Pancreas (tissue), 10 donors: ENCODE measurements around the gene CDHR2. TPM values are rescaled to one million over a fixed set of nuclear protein-coding genes. Genes with fewer than 3 reads are reported as not detected.

Experiments
- ATAC-seq, 4 donors: fragments of 200-7000 bp; cut with Tn5 transposase; one replicate each; pipeline versions ENCODE4 v1.8.0 to v1.9.1; 2020; ENCODE audit warnings: mild to moderate bottlenecking in 4 of 4, moderate library complexity in 4 of 4
- DNase-seq, 6 donors: peaks; one replicate each; pipeline ENCODE4 v3.0.0-alpha.2; 2020
- FAIRE-seq: peaks from 2 replicates; lab custom pipeline; 2012; peaks lifted over from hg19 to GRCh38; lab: Jason Lieb, UNC
- H3K27ac ChIP-seq, 4 donors: fragments of 200-600 bp; sonication (generic); 1 replicate in 3 of 4; 2 replicates in 1 of 4; pipeline versions ENCODE4 v1.5.0 to v1.8.0; 2020
- H3K27me3 ChIP-seq, 4 donors: fragments of 200-600 bp; one replicate each; pipeline ENCODE4 v1.8.0; 2021
- H3K36me3 ChIP-seq, 3 donors: fragments of 200-600 bp; sonication (generic) in 1 of 3; one replicate each; pipeline versions ENCODE4 v1.5.0 to v1.8.0; 2020 to 2021
- H3K4me1 ChIP-seq, 3 donors: fragments of 200-600 bp; one replicate each; pipeline ENCODE4 v1.8.0; 2021
- H3K4me3 ChIP-seq, 4 donors: fragments of 200-600 bp; sonication (generic) in 2 of 4; one replicate each; pipeline versions ENCODE4 v1.5.0 to v1.8.0; 2020 to 2021
- H3K9me3 ChIP-seq, 4 donors: fragments of 200-600 bp; one replicate each; pipeline ENCODE4 v1.8.0; 2021
- WGBS, 2 donors: extraction: QIAGEN DNeasy Blood & Tissue Kit; methylation state at CpG; one replicate each; pipeline ENCODE4 v1.1.7; 2013; 5-methylcytosine and 5-hydroxymethylcytosine counted together
- intact Hi-C, 3 donors: fragments of 100-400 bp; cut with DNase I; formaldehyde crosslinking; loops; one replicate each; pipeline versions ENCODE4 v1.11.1 to v1.14.2; 2022
- polyA plus RNA-seq, 2 donors: library from polyadenylated mRNA; stranded (reverse); fragments of 200-250 nt; gene quantifications; one replicate each; pipeline ENCODE4 v1.2.3, GENCODE V29; 2013
- total RNA-seq, 6 donors: library from RNA; stranded (reverse); fragmentation: NEBNext Ultra II Directional in 4 of 6; extraction: Animal tissue kit (Norgen Biotek cat#: 25700) in 4 of 6; gene quantifications; one replicate each; pipeline versions ENCODE4 v1.2.1 to v1.2.4, GENCODE V29; 2021 to 2023
- TF ChIP-seq, protein P1 (sequence below), 4 donors: fragments of 200-600 bp; sonication (generic) in 3 of 4; IDR thresholded peaks; one replicate each; pipeline versions ENCODE4 v1.5.0 to v1.8.0; 2021; ENCODE audit warnings: antibody characterized with exemption in 4 of 4
- donor health status: healthy with polysubstance abuse.
- donor health status: DM: no; HTN: no; CAD: no; lungs with moderate emphysema.
- donor health status: DM: no; HTN: no; CAD: no.
- donor health status: control.
- donor health status: control.
- donor health status: Bipolar disorder and iron deficiency.
- donor health status: DM: yes; HTN: yes; CAD: no.
- donor health status: DM: no; HTN: no; CAD: no.
- donor health status: DM: no; HTN: no; CAD: no.
- donor health status: DM: yes; HTN: yes; CAD: no.

CDHR2 gene
- total and polyA plus RNA-seq, 8 donors = 0.19 to 1.1 (median 0.26) TPM; not detected in 1

DNA sequence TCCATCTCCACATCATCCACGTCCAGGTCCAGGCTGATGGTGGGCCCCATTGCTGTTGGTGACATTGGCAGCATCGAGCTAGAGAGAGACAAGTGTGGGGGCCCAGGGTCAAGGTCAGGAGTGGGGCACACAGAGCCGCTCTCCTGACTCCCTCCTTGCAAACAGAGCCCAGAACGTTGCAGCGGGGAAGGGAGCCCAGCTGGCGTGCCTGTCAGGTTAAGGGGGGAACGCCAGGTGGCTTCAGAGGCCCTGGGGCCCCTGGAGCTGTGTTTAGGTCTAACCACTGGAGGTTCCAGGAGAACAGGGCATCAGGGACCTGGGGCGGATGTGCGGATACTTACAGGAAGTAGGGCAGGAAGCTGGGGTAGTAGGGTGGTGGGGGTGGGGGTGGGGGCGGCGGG lies 19.4 kb upstream of the CDHR2 start:
- DNase-seq (peak in 1 of 6 donors; percentile 75), FAIRE-seq (no peak), ATAC-seq (no peak)
- no peaks in the 10 kb centered on the region for H3K9me3 ChIP-seq
- H3K4me3 ChIP-seq = no peak overlapping the region
- H3K27ac ChIP-seq = no peak overlapping the region
- 78 to 85% methylated on average over 9 to 11 of the region's 11 CpGs for WGBS, 2 donors
- H3K4me1 ChIP-seq = peaks cover 11 to 17% (median 16%) of the 10 kb centered on the region in 3 donors
- intact Hi-C loops = no loop called here
- no peaks in the 10 kb centered on the region for H3K27me3 ChIP-seq
- TF ChIP-seq, protein P1, sequence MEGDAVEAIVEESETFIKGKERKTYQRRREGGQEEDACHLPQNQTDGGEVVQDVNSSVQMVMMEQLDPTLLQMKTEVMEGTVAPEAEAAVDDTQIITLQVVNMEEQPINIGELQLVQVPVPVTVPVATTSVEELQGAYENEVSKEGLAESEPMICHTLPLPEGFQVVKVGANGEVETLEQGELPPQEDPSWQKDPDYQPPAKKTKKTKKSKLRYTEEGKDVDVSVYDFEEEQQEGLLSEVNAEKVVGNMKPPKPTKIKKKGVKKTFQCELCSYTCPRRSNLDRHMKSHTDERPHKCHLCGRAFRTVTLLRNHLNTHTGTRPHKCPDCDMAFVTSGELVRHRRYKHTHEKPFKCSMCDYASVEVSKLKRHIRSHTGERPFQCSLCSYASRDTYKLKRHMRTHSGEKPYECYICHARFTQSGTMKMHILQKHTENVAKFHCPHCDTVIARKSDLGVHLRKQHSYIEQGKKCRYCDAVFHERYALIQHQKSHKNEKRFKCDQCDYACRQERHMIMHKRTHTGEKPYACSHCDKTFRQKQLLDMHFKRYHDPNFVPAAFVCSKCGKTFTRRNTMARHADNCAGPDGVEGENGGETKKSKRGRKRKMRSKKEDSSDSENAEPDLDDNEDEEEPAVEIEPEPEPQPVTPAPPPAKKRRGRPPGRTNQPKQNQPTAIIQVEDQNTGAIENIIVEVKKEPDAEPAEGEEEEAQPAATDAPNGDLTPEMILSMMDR (IDR thresholded peaks at IDR 0.05) = no peak
- peaks cover 11 to 38% (median 16%) of the 10 kb centered on the region in 3 donors for H3K36me3 ChIP-seq

DNA sequence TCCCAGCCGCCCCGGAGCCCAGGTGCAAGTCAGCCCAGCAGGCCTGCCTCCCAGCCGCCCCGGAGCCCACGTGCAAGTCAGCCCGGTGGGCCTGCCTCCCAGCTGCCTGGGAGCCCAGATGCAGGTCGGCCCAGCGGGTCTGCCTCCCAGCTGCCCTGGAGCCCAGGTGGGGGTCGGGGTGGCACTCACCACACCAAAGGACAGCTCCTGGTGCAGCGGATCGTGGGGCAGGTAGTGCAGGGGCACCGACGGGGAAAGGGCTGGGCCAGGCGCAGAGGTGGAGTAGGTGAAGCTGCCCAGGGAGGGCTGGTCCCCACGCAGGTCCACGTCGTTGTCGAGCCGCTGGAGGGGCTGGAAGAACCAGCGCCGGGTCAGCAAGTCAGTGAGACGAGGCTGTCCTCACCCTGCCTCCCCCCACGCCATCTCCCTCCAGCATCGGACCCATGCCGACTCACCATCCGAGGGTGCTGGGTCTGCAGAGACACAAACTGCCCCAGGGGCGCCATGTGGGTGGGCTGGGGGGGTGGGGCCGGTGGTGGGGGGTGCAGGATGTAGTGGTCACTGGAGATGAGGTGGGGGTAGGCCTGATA lies 18.7 kb upstream of the CDHR2 start:
- peaks cover 11 to 38% (median 16%) of the 10 kb centered on the region in 3 donors for H3K36me3 ChIP-seq
- H3K9me3 ChIP-seq = no peaks in the 10 kb centered on the region
- 81 to 85% methylated on average over 25 to 28 of the region's 28 CpGs for WGBS, 2 donors
- DNase-seq (peak in 1 of 6 donors; percentile 83), FAIRE-seq (no peak), ATAC-seq (no peak)
- TF ChIP-seq, protein P1 (IDR thresholded peaks at IDR 0.05) = no peak
- no peak overlapping the region for H3K4me3 ChIP-seq
- intact Hi-C loops = no loop called here
- no peak overlapping the region for H3K27ac ChIP-seq
- H3K27me3 ChIP-seq = no peaks in the 10 kb centered on the region
- peaks cover 19 to 24% (median 22%) of the 10 kb centered on the region in 3 donors for H3K4me1 ChIP-seq

DNA sequence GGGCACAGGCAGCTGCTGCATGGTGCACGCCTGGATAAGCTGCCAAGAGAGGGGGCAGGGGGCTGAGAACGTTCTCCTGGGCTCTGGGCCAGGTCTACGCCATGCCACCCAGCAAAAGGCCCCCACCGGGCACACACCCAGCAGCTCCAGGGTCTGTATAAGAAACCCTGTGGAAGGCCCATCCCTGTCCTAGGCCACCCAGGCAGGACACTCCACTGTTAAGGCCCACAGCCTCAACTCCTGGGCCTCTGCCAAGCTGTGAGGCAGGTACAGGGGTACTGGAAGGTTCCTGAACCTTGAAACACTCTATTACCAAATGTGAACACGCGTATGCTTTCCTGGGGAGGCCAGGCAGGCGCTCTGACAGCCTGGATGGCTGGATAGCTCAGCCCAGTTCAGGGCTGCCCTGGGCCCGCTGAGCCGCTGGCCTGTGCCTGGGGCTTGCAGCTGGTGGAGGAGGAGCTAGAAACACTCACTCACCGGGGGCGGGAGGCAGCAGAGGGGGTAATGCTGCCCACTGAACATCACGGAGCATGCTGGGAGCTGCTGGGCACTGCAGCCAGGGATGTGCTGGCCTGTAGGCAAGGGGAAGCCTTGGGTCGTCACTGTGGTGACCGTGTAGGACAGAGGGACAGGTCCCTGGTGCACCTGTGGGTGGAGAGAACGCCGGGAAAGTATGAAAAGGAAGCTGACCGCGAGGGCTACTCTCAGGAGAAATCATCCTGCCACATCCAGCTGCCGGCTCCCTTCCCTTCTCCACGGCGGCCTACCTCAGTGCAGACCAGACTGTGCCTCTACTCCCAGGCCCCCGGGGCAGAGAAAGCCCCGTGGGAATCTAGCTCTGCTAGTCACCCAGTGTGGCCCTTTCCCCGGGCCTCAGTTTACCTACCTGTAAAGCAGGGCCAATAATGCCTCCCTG lies 17.9 kb upstream of the CDHR2 start:
- Histone ChIP-seq H3K4me3 (no peak overlapping the region), H3K27ac (no peak overlapping the region), H3K36me3 (peaks cover 11 to 38% (median 16%) of the 10 kb centered on the region in 3 donors), H3K9me3 (no peaks in the 10 kb centered on the region), H3K4me1 (peaks cover 20 to 28% (median 22%) of the 10 kb centered on the region in 3 donors), H3K27me3 (no peaks in the 10 kb centered on the region)
- intact Hi-C loops = no loop called here
- WGBS, 2 donors = 75% methylated on average over 23 to 24 of the region's 24 CpGs
- peak in 1 of 6 donors; percentile 70 for DNase-seq
- ATAC-seq = no peak
- no peak for FAIRE-seq
- TF ChIP-seq, protein P1 (IDR thresholded peaks at IDR 0.05) = no peak

DNA sequence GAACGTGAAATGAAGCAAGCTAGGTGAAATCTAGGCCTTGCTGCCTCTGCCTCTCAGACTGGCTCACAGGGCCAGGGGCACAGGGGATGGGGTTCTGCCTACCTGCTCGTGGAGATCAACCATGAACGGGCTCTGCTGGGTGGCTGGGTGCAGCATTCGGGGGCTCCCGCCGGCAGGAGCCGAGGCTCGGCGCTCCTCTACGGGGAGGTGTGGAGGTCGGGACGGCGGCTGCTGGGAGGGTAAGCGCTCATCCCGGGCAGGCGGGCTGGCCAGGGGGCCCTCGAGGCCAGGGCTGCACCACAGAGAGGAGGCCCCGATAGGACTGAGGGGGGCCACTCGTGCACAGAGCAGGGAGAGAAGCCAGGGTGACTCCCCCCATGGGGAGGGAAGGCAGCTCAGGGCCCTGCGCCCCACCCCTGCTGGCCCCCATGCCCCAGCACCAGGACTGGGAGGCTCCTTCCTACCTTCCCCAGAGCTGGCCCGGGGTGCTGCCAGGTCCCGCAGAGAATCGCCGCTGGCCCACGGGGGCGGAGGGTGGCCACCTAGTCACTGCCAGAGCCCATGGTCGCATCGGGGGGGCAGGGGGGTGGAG lies 17.1 kb upstream of the CDHR2 start:
- intact Hi-C loops = no loop called here
- TF ChIP-seq, protein P1 (IDR thresholded peaks at IDR 0.05) = no peak
- no peak for ATAC-seq
- Histone ChIP-seq H3K27ac (no peak overlapping the region), H3K36me3 (peaks cover 11 to 38% (median 16%) of the 10 kb centered on the region in 3 donors), H3K9me3 (no peaks in the 10 kb centered on the region), H3K4me3 (no peak overlapping the region), H3K27me3 (no peaks in the 10 kb centered on the region), H3K4me1 (peaks cover 20 to 28% (median 22%) of the 10 kb centered on the region in 3 donors)
- DNase-seq = peak in 1 of 6 donors; percentile 82
- 87 to 89% methylated on average over 22 to 28 of the region's 28 CpGs for WGBS, 2 donors
- no peak for FAIRE-seq
